SK-N-SH (cell line): ENCODE measurements around the gene MRPL23. TPM values are rescaled to one million over a fixed set of nuclear protein-coding genes. Genes with fewer than 3 reads are reported as not detected.

ENCODE experiments used
- CTCF ChIA-PET: fragments of 300-600, 350-600 bp; formaldehyde crosslinking; extraction: SDS; loops from one replicate; lab custom pipeline; 2021; lab: Yijun Ruan, JAX
- POLR2A ChIA-PET: fragments of 350-600 bp; sonication (Branson Sonifier 250); formaldehyde crosslinking; extraction: SDS; loops from one replicate; lab custom pipeline; 2020; ENCODE audit warnings: antibody characterized with exemption, inconsistent platforms; lab: Yijun Ruan, JAX
- DNase-seq: peaks from one replicate; pipeline ENCODE4 v3.0.0; 2012
- H2AFZ ChIP-seq: fragments of 200-600 bp; sonication (generic); 2 replicates; pipeline ENCODE4 v1.8.1; 2016; ENCODE audit warnings: antibody characterized with exemption, mild to moderate bottlenecking, low read depth
- H3F3A ChIP-seq: fragments of 200-600 bp; sonication (generic); replicated peaks from 2 replicates; pipeline ENCODE3; 2016; ENCODE audit warnings: antibody characterized with exemption, mild to moderate bottlenecking; ENCODE audit not compliant: insufficient read depth
- H3K27ac ChIP-seq, 2 experiments: fragments of 200-500 bp in 1 of 2; fragments of 200-600 bp in 1 of 2; sonication (Bioruptor generic) in 1 of 2; sonication (generic), shearing (Covaris generic) in 1 of 2; 2 replicates each; pipeline versions ENCODE4 v1.5.1 to v1.6.1; 2014 to 2016; ENCODE audit warnings: low read depth in 2 of 2, inconsistent platforms in 1 of 2, low read length in 1 of 2, mild to moderate bottlenecking in 1 of 2, mixed read lengths in 1 of 2
- H3K27me3 ChIP-seq: fragments of 200-600 bp; sonication (generic), shearing (Covaris generic); 2 replicates; pipeline ENCODE4 v1.6.1; 2016; ENCODE audit warnings: mixed run types; ENCODE audit not compliant: insufficient read depth
- H3K36me3 ChIP-seq, 2 experiments: fragments of 200-500 bp in 1 of 2; fragments of 200-600 bp in 1 of 2; sonication (Bioruptor generic) in 1 of 2; sonication (generic) in 1 of 2; replicated peaks in 1 of 2; 2 replicates each; pipeline versions ENCODE3 to v1.5.1; 2014 to 2016; ENCODE audit warnings: low read length in 1 of 2, mild to moderate bottlenecking in 1 of 2; ENCODE audit not compliant: insufficient read depth in 2 of 2, control insufficient read depth in 1 of 2
- H3K4me1 ChIP-seq, 2 experiments: fragments of 200-500 bp in 1 of 2; fragments of 200-600 bp in 1 of 2; sonication (Bioruptor generic) in 1 of 2; sonication (generic), shearing (Covaris generic) in 1 of 2; 2 replicates each; pipeline versions ENCODE4 v1.5.1 to v1.6.1; 2014 to 2016; ENCODE audit warnings: low read depth in 1 of 2, low read length in 1 of 2, mixed run types in 1 of 2; ENCODE audit not compliant: insufficient read depth in 2 of 2, control insufficient read depth in 1 of 2
- H3K4me2 ChIP-seq: fragments of 200-600 bp; sonication (generic), shearing (Covaris generic); 2 replicates; pipeline ENCODE4 v1.6.1; 2017; ENCODE audit warnings: mixed run types
- H3K4me3 ChIP-seq, 2 experiments: fragments of 200-500 bp in 1 of 2; fragments of 200-600 bp in 1 of 2; sonication (Bioruptor generic) in 1 of 2; sonication (generic), shearing (Covaris generic) in 1 of 2; 2 replicates each; pipeline versions ENCODE4 v1.5.1 to v1.8.1; 2014 to 2016; ENCODE audit warnings: low read depth in 2 of 2, inconsistent platforms in 1 of 2, low read length in 1 of 2, mild to moderate bottlenecking in 1 of 2, mixed read lengths in 1 of 2, moderate library complexity in 1 of 2
- H3K79me2 ChIP-seq: fragments of 200-600 bp; sonication (generic); 2 replicates; pipeline ENCODE4 v1.8.1; 2017; ENCODE audit warnings: mild to moderate bottlenecking; ENCODE audit not compliant: insufficient read depth
- H3K9ac ChIP-seq: fragments of 200-600 bp; sonication (generic); 2 replicates; pipeline ENCODE4 v1.6.1; 2017; ENCODE audit warnings: mixed run types
- H3K9me2 ChIP-seq: fragments of 200-600 bp; sonication (generic); 2 replicates; pipeline ENCODE4 v1.6.1; 2017; ENCODE audit warnings: mixed run types
- H3K9me3 ChIP-seq: fragments of 200-600 bp; sonication (generic); 2 replicates; pipeline ENCODE4 v1.6.1; 2017; ENCODE audit warnings: mixed run types, mild to moderate bottlenecking, moderate library complexity
- H4K20me1 ChIP-seq: fragments of 200-600 bp; sonication (generic); 2 replicates; pipeline ENCODE4 v1.6.1; 2017; ENCODE audit warnings: mild to moderate bottlenecking, mixed run types; ENCODE audit not compliant: insufficient read depth
- ELF1 ChIP-seq: IDR thresholded peaks from 2 replicates; pipeline ENCODE4 v1.4.0; 2012
- FOSL2 ChIP-seq: IDR thresholded peaks from 2 replicates; pipeline ENCODE4 v1.4.0; 2012; ENCODE audit warnings: low read depth, mild to moderate bottlenecking, moderate library complexity, borderline replicate concordance
- GATA2 ChIP-seq: sonication (generic); formaldehyde crosslinking; IDR thresholded peaks from 2 replicates; pipeline ENCODE4 v1.5.0; 2020; ENCODE audit warnings: mild to moderate bottlenecking, missing genetic modification reagents
- MEF2A ChIP-seq: IDR thresholded peaks from 2 replicates; pipeline ENCODE4 v1.4.0; 2012; ENCODE audit warnings: low read depth, borderline replicate concordance
- MXI1 ChIP-seq: IDR thresholded peaks from 2 replicates; pipeline ENCODE4 v1.6.1; 2012; ENCODE audit warnings: mild to moderate bottlenecking, low read depth, low read length, improper control_type of control experiment
- RAD21 ChIP-seq: IDR thresholded peaks from 2 replicates; pipeline ENCODE4 v1.6.1; 2012; ENCODE audit warnings: mild to moderate bottlenecking, low read length
- RFX5 ChIP-seq: IDR thresholded peaks from 2 replicates; pipeline ENCODE4 v1.6.1; 2012; ENCODE audit warnings: mild to moderate bottlenecking, improper control_type of control experiment, low read length
- RXRA ChIP-seq: IDR thresholded peaks from 2 replicates; pipeline ENCODE4 v1.4.0; 2012; ENCODE audit warnings: low read depth, mild to moderate bottlenecking, borderline replicate concordance
- SIN3A ChIP-seq: IDR thresholded peaks from 2 replicates; pipeline ENCODE4 v1.6.1; 2012; ENCODE audit warnings: low read depth, mild to moderate bottlenecking, low read length, moderate library complexity, borderline replicate concordance
- SMC3 ChIP-seq: IDR thresholded peaks from 2 replicates; pipeline ENCODE4 v1.6.1; 2012; ENCODE audit warnings: low read depth, low read length, improper control_type of control experiment
- YY1 ChIP-seq: IDR thresholded peaks from 2 replicates; pipeline ENCODE4 v1.4.0; 2012; ENCODE audit warnings: low read depth, mild to moderate bottlenecking
- WGBS: methylation state at CpG from one replicate; pipeline ENCODE4 v1.1.6; 2017; ENCODE audit warnings: low lambda C conversion rate; 5-methylcytosine and 5-hydroxymethylcytosine counted together
- polyA plus RNA-seq, 3 experiments: library from polyadenylated mRNA; depleted of rRNA; stranded (reverse); fragments of >200 nt; gene quantifications; 2 replicates each; pipeline ENCODE4 v1.2.3, GENCODE V29; 2012
- TF ChIP-seq, protein P1 (sequence below): fragments of 150-350 bp; IDR thresholded peaks from 2 replicates; pipeline ENCODE4 v1.6.1; 2016; ENCODE audit warnings: mild to moderate bottlenecking, low read depth, low read length

Gene MRPL23
- polyA plus RNA-seq, 1 of the 3 experiments (the other 2 are of a cell fraction) = 264 TPM

DNA sequence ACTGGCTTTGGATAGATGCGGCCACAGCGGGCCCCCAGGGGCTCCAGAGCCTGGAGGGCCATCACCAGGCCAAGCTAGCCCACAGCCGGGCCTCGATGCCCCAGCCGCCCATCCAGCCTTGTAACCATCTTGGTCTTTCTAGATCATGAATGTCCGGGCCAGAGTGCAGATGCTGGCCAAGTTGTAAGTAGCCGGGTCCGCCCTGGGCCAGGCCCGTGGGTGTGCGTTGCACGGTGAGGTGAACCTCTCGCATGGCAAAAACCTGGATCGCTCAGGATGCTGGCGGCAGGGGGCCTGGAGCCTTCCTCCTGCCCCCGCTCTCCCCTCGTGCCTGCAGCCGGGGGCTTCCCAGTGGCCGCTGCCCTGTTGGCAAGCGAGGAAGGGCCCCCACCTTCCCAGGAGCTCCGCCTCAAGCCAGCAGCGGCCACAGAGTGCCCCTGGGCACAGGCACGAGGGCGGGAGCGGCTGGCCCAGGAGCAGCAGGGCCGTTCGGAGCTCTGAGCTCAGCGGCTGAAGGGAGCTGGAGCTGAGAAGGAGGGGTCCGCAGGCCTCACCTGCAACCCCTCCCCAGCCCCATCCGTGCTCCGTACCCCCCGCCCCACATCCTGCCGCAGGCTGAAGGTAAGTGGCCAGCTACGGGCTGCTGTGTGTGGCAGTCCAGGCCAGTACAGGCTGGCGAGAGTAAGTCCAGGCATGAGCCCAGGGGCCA lies 10.9 kb upstream of the MRPL23 start:
- peak; percentile 32 for DNase-seq
- H3K9me3 ChIP-seq = no peaks in the 10 kb centered on the region

GRCh38 chr11:1936781-1937615 lies 10.1 kb upstream of the MRPL23 start:
- WGBS = 55% methylated on average over 15 of the region's 34 CpGs
- no peaks in the 10 kb centered on the region for H3K27me3 ChIP-seq
- H3K79me2 ChIP-seq = no peaks in the 10 kb centered on the region
- no peaks in the 10 kb centered on the region for H3K36me3 ChIP-seq
- H4K20me1 ChIP-seq = no peaks in the 10 kb centered on the region
- no peak overlapping the region for H2AFZ ChIP-seq
- ChIA-PET POLR2A (no interaction called here), CTCF (interaction anchor here (1.3 to 2.3 kb wide), 2 partner anchors 54 to 214 kb away, joined by 6 to 14 read pairs; no protein-coding TSS in a partner anchor)
- H3K9me3 ChIP-seq = no peaks in the 10 kb centered on the region
- no peak overlapping the region for H3K4me3 ChIP-seq
- H3K9ac ChIP-seq = no peak overlapping the region
- H3F3A ChIP-seq = no peaks in the 10 kb centered on the region
- no peaks in the 10 kb centered on the region for H3K9me2 ChIP-seq
- peaks cover 0 to 10% of the 10 kb centered on the region in 2 experiments; a peak in 1 of 4 replicates for H3K4me1 ChIP-seq
- H3K27ac ChIP-seq = no peak overlapping the region
- DNase-seq = peak; percentile 35
- H3K4me2 ChIP-seq = no peak overlapping the region
- no peak for TF ChIP-seq ELF1
- no peak for TF ChIP-seq GATA2
- TF ChIP-seq RXRA = no peak
- TF ChIP-seq, protein P1, sequence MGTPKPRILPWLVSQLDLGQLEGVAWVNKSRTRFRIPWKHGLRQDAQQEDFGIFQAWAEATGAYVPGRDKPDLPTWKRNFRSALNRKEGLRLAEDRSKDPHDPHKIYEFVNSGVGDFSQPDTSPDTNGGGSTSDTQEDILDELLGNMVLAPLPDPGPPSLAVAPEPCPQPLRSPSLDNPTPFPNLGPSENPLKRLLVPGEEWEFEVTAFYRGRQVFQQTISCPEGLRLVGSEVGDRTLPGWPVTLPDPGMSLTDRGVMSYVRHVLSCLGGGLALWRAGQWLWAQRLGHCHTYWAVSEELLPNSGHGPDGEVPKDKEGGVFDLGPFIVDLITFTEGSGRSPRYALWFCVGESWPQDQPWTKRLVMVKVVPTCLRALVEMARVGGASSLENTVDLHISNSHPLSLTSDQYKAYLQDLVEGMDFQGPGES = no peak
- TF ChIP-seq RFX5 = no peak
- no peak for TF ChIP-seq RAD21
- TF ChIP-seq SIN3A = no peak
- TF ChIP-seq YY1 = no peak
- TF ChIP-seq MEF2A = no peak
- TF ChIP-seq FOSL2 = no peak

More for the DNA sequence above, 10.9 kb upstream of the MRPL23 start:
- WGBS = no CpG with 5 or more reads among the region's 34 CpGs
- CTCF ChIA-PET = interaction anchor here (1.1 to 2.6 kb wide), 4 partner anchors 14 to 283 kb away, joined by 3 to 11 read pairs (median 4); no protein-coding TSS in a partner anchor
- POLR2A ChIA-PET = no interaction called here
- Histone ChIP-seq H3K27ac (no peak overlapping the region), H3K4me1 (peaks cover 0 to 12% of the 10 kb centered on the region in 2 experiments; a peak in 1 of 4 replicates), H3K9ac (no peak overlapping the region), H3K27me3 (no peaks in the 10 kb centered on the region), H4K20me1 (no peaks in the 10 kb centered on the region), H3K9me2 (no peaks in the 10 kb centered on the region), H3K4me3 (no peak overlapping the region), H3F3A (no peaks in the 10 kb centered on the region)
- no peak for TF ChIP-seq MXI1
- TF ChIP-seq SMC3 = no peak
- no peak for TF ChIP-seq GATA2
- TF ChIP-seq, all 33 proteins: peak for 0
- Histone ChIP-seq H3K36me3 (no peaks in the 10 kb centered on the region), H3K4me2 (no peak overlapping the region), H3K79me2 (no peaks in the 10 kb centered on the region), H2AFZ (no peak overlapping the region)
